Nucleus accumbens (tissue), 56 donors: ENCODE results near the gene MYO15B.

Experiments used
- DNase-seq, 56 donors: peaks; one replicate each; lab custom pipeline; 2025; lab: John Stamatoyannopoulos, UW

Gene MYO15B

GRCh38 chr17:75557852-75558665 is 29.5 kb upstream of the MYO15B start:
- DNase-seq: peak in 6 of 56 donors; percentile 33 to 53 (median 40)

DNA sequence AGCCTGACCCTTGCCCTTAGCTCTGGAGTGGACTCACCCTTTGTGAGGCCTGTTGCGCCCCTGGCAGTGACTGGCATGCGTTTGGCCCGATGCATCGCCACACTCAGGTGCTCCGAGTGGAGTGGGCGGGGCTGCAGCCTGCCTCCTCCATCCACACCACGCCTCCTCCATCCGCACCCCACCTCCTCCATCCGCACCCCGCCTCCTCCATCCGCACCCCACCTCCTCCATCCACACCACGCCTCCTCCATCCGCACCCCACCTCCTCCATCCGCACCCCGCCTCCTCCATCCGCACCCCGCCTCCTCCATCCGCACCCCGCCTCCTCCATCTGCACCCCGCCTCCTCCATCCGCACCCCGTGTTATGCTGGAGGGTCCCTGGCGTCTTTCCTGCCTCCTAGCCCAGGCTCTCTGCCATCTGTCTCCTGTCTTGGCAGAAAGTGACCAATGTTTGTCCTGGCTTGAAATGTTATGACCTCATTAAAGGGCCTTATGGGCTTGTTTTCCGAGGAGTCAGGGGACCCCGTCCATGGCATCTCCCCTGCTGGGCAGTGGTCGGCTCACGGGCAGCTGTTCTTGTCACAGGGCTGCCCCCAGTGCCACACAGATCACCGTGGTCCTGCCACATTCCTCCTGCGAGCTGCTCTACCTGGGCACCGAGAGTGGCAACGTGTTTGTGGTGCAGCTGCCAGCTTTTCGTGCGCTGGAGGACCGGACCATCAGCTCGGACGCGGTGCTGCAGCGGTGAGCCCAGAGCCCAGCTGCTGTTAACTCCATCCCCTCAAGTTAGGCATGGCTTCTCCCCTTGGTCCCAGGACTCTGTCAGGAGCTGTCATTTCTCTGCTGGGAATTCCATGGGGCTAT is 28.7 kb upstream of the MYO15B start:
- no peak for DNase-seq

GRCh38 chr17:75559958-75560533 is 27.6 kb upstream of the MYO15B start:
- DNase-seq: no peak

- DNase-seq: no peak
Observed at GRCh38 chr17:75561927-75562603, 25.5 kb upstream of the MYO15B start.

- no peak for DNase-seq
Observed at GRCh38 chr17:75563063-75563758, 24.4 kb upstream of the MYO15B start.

DNA sequence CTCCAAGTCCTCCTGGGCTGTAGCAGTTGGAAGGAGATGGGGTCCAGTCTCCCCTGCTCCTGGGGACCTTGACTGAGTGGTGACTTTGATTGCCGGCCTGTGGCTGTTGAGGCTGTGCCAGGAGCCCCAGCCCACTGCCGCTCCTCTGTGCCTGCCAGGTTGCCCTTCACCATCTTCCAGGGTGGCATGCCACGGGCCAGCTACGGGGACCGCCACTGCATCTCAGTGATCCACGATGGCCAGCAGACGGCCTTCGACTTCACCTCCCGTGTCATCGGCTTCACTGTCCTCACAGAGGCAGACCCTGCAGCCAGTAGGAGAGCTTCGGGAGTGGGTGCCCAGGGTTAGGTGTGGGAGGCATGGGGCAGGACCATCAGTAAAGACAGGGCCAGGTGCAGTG is 23.4 kb upstream of the MYO15B start:
- DNase-seq: no peak

DNA sequence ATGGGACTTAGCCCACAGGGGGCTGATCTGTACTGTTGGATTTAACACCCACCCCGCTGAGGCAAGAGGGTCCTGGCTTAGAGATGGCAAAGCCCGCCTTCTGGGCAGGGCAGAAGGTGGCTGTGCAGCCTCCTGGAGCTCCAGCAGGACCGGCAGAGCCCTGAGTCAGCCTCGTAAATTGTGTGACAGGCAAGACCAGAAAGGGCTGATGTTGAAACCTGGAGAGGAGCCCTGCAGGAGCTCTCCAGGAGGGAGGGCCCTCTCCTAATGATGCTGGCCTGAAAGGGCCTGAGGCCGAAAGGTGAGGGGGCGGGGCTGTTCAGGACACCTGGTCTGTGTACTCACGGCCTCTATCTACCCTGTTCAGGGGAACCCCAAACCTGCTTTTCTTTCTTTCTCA is 22.5 kb upstream of the MYO15B start:
- no peak for DNase-seq

DNA sequence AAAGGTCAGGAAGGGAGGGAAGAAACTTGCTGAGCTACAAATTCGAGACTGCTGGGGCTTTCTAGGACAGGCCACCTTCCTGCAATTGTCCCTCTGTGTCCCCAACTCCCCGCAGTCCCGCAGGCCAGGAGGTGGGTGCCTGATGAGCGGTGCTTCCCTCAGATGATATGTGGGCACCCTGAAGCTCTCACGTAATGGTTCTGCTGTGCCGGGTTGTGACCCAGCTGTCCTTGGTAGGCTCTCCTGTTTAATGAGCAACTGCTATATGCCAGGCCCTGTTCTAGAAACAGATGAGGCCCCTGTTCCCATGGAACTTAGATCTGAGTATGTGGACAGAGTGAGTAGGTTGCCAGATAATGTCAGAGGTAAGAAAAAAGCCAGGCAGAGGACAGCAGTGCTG is 22.0 kb upstream of the MYO15B start:
- no peak for DNase-seq

DNA sequence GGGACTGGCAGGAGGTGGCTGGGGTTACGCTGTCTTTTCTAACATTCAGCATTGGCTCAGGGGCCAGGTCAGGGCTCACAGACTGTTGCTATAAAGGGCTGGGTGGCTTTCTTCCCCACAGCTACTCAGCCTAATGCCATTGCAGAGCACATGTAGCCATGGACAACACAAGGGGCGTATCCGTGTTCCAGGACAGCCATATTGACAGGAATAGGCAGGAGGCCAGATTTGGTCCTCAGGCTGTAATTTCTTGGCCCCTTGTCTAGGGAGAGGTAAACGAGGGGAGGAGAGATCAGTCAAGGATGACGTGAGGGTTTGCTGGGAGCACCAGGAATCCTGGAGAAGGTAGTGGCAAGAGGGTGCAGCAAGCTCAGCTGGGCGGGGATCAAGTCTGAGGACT is 21.2 kb upstream of the MYO15B start:
- DNase-seq: no peak

DNA sequence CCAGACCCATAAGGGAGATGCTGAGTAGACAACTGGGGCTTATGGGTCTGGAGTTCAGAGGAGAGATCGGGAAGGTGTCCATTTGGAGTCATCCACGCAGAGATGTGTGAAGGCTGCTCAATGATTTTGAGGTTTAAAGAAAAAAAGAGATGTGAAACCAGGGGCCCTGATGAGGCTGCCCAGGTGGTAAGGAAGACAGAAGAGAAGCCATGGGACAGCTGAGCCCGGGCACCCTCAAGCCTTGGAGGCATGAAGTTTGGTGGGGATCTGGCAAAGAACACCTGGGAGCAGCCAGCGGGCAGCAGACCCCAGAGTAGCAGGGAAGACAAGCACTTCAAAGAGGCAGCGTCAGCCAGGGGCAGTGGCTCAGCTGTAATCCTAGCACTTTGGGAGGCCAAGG is 20.8 kb upstream of the MYO15B start:
- no peak for DNase-seq

GRCh38 chr17:75568412-75569255 is 19.0 kb upstream of the MYO15B start:
- no peak for DNase-seq

GRCh38 chr17:75570034-75570676 is 17.4 kb upstream of the MYO15B start:
- DNase-seq: no peak

GRCh38 chr17:75570772-75571171 is 16.8 kb upstream of the MYO15B start:
- no peak for DNase-seq

DNA sequence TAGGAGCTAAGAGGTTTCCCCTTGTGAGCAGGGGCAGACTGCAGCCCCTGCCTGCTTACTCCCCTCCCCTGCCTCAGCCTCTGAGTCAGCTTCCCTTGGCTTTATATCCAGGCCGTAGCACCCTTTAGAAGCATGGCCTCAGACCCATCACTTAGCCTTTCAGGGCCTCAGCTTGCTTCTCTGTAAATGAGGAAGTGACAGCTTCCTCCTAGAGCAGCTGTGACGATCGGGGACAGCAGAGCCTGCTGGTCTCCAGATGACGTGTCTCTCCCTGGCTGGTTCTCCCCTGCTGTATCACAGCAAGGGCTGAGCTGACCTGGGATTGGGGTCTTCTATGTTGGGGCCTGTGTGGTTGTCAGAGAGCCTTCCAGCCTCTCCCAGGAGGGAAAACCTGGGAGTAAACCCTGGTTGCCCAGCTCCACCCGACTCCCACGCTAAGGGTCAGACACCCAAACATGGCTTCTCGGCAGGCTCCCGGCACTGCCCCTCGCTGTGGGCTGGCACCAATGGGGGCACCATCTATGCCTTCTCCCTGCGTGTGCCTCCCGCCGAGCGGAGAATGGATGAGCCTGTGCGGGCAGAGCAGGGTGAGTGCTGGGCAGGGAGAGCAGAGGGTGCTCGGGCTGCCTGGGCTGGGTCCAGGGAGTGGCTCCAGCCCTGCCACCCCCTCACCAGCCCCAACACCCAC is 16.3 kb upstream of the MYO15B start:
- peak in 12 of 56 donors; percentile 9 to 45 (median 22) for DNase-seq

GRCh38 chr17:75571885-75572215 is 15.8 kb upstream of the MYO15B start:
- DNase-seq: no peak

GRCh38 chr17:75572713-75573539 is 14.7 kb upstream of the MYO15B start:
- no peak for DNase-seq

- no peak for DNase-seq
Observed at GRCh38 chr17:75573540-75573957, 14.1 kb upstream of the MYO15B start.
